GM18909 (cell line): ENCODE measurements around the gene OR1C1.
"Not testable (repeated sequence)": the region's sequence is repeated elsewhere in the genome, so short reads cannot be mapped to it uniquely, and the experiment has no call there.

Source experiments
- ATAC-seq: cut with Tn5 transposase; IDR thresholded peaks from one replicate; pipeline ENCODE4 v1.9.1; 2021; ENCODE audit warnings: mild to moderate bottlenecking; ENCODE audit not compliant: unreplicated experiment, poor library complexity

Gene OR1C1

GRCh38 chr1:247760456-247760855 is at the start of gene OR1C1:
Gene OR1C1, minus strand, starts transcription at chr1:247760556. Its CDS starts 2,150 bp downstream, at chr1:247758406.
- no peak for ATAC-seq

GRCh38 chr1:247797518-247797917 is 37.2 kb upstream of the OR1C1 start:
- ATAC-seq: no peak

- no peak for ATAC-seq
Observed at GRCh38 chr1:247769603-247770002, 9.2 kb upstream of the OR1C1 start.

GRCh38 chr1:247754311-247754710 is 6.0 kb downstream of the OR1C1 start:
- not testable (repeated sequence) for ATAC-seq

GRCh38 chr1:247749870-247750269 is 10.5 kb downstream of the OR1C1 start:
- ATAC-seq: no peak

- ATAC-seq: no peak
Observed at GRCh38 chr1:247748041-247748440, 12.3 kb downstream of the OR1C1 start, which contains the start of gene OR14A2. Gene OR14A2, minus strand, starts transcription at chr1:247748141.

- ATAC-seq: no peak
Observed at GRCh38 chr1:247747616-247748015, 12.7 kb downstream of the OR1C1 start.

GRCh38 chr1:247746391-247746935 is 13.9 kb downstream of the OR1C1 start:
- no peak for ATAC-seq

GRCh38 chr1:247742215-247742760 is 18.1 kb downstream of the OR1C1 start:
- ATAC-seq: not testable (repeated sequence)

GRCh38 chr1:247741756-247742155 is 18.6 kb downstream of the OR1C1 start:
- no peak for ATAC-seq

GRCh38 chr1:247740721-247741120 is 19.6 kb downstream of the OR1C1 start:
- ATAC-seq: no peak

- ATAC-seq: no peak
Observed at GRCh38 chr1:247738315-247738714, 22.0 kb downstream of the OR1C1 start, which contains the start of gene OR14K1. Gene OR14K1, plus strand, starts transcription at chr1:247738615. Its CDS starts 0 bp downstream, at chr1:247738615.

GRCh38 chr1:247721222-247721621 is 39.1 kb downstream of the OR1C1 start:
- ATAC-seq: no peak

GRCh38 chr1:247716546-247716945 is 43.8 kb downstream of the OR1C1 start, which contains the start of gene OR6F1:
Gene OR6F1, minus strand, starts transcription at chr1:247716646. Its CDS starts 3,891 bp downstream, at chr1:247712755.
- no peak for ATAC-seq

GRCh38 chr1:247713753-247714152 is 46.6 kb downstream of the OR1C1 start:
- ATAC-seq: no peak

GRCh38 chr1:247710681-247711080 is 49.7 kb downstream of the OR1C1 start:
- not testable (repeated sequence) for ATAC-seq
